ENCODE measurements around the gene NMBR.
"Not testable (repeated sequence)": the region's sequence is repeated elsewhere in the genome, so short reads cannot be mapped to it uniquely, and the experiment has no call there.

NMBR gene

DNA sequence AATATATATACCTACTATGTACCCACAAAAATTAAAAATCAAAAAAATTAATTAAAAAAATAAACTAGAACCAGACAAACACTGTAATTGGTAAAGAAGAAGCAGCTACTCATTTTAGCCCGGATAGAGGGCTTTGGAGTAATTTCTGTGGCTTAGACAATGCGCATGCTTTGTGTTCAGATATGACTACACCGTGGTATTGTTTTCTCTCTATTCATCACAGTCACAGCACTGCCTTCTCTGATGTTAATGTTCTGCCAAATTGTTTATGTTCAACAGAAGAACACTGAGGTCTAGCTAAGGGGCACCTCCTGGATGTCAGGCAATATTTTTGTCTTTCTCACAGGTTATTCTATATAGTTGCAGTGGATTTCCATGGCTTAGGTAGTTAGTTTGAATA lies 91.7 kb downstream of the NMBR start:
- DNase-seq: no peak

DNA sequence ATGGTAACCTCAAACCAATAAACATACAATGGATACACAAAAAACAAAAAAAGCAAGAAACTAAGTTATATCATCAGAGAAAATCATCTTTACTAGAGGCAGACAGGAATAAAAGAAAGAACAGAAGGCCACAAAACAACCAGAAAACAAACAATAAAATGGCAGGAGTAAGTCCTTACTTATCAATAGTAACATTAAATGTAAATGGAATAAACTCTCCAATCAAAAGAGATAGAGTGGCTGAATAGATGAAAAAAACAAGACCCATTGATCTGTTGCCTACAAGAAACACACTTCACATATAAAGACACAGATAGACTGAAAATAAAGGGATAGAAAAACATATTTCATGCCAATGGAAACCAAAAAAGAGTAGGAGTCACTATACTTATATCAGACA lies 95.5 kb downstream of the NMBR start:
- no peak for DNase-seq

GRCh38 chr6:142048593-142048980 lies 98.3 kb downstream of the NMBR start:
- DNase-seq: no peak

- DNase-seq: no peak
Measured at GRCh38 chr6:142047934-142048592, 98.9 kb downstream of the NMBR start.

GRCh38 chr6:142045380-142046278 lies 101.3 kb downstream of the NMBR start:
- peak; percentile 92 for DNase-seq

GRCh38 chr6:142035890-142036289 lies 111.0 kb downstream of the NMBR start:
- no peak for DNase-seq

DNA sequence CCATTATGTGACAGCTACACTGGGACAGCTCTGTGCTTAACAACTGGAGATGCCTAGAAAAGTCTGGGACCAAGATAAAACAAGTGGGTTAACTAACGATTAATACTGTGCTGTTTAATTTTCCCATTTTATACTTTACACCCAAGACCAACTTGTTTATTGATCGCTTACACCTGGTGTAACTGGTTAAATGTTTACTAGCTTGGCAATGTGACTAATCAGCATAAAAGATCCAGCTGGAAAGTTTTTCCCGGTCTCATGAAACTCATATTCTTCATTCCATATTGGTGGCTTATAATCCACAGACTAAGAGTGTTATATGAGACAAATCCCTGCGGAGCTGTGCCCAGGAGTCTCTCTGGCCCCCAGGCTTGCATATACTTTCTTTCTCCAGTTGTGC lies 115.9 kb downstream of the NMBR start:
- no peak for DNase-seq

DNA sequence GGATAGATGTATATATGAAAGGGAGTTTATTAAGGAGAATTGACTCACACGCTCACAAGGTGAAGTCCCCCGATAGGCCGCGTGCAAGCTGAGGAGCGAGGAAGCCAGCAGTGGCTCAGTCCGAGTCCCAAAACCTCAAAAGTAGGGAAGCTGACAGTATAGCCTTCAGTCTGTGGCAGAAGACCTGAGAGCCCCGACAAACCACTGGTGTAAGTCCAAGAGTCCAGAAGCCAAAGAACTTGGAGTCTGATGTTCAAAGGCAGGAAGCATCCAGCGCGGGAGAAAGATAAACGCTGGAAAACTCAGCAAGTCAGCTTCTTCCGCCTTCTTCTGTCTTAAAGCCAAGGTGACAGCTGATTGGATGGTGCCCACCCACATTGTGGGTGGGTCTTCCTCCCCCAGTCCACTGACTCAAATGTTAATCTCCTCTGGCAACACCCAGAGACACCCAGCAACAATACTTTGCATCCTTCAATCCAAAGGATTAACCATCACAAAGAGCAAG lies 116.8 kb downstream of the NMBR start:
- peak; percentile 31 for DNase-seq

DNA sequence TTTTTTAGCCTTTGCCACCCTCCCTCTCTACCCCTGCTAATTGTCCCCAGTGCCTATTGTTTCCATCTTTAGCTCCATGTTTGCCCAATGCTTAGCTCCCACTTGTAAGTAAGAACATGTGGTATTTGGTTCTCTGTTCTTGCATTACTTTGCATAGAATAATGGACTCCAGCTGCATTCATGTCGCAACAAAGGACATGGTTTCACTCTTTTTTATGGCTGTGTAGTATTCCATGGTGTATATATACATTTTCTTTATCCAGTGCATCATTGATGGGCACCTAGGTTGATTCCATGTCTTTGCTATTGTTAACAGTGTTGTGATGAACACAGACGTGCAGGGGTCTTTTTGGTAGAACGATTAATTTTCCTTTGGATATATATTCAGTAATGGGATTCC lies 118.4 kb downstream of the NMBR start:
- no peak for DNase-seq

GRCh38 chr6:142027804-142028203 lies 119.1 kb downstream of the NMBR start:
- not testable (repeated sequence) for DNase-seq

GRCh38 chr6:142027074-142027473 lies 119.8 kb downstream of the NMBR start:
- no peak for DNase-seq

- DNase-seq: no peak
Measured at GRCh38 chr6:142026471-142026870, 120.5 kb downstream of the NMBR start.

All from fibroblast of skin of abdomen (primary cell).